ENCODE results near the gene MCCC2. TPM values are rescaled to one million over a fixed set of nuclear protein-coding genes. Genes with fewer than 3 reads are reported as not detected.

The MCCC2 gene
- total RNA-seq, 1 experiment from 2014 or later, result 47.2 TPM

- H3K79me2 ChIP-seq (ENCODE audit: insufficient read depth, low read length), result no peaks in the 10 kb centered on the region
- no peaks in the 10 kb centered on the region for H3K27me3 ChIP-seq (ENCODE audit: insufficient read depth, low read length)
- no peak for ATAC-seq
- no peak for DNase-seq (ENCODE audit: low read depth, low spot score)
- H2AFZ ChIP-seq (ENCODE audit: low read depth, low read length, poor library complexity, severe bottlenecking), result no peak overlapping the region
- no TSS peak for BruUV-seq (replicated peaks)
- ChIA-PET POLR2A (no interaction called here), CTCF (no interaction called here), RAD21 (ENCODE audit: low non-redundant PET in 1 of 2, low total read pairs in 2 of 2, uncharacterized antibody in 2 of 2, unreplicated experiment in 2 of 2) (no interaction called here)
- no peak overlapping the region for H3K9ac ChIP-seq (ENCODE audit: low read length)
- no peak overlapping the region for H3K4me3 ChIP-seq (replicated peaks in 1 of 2; ENCODE audit: low read depth in 1 of 2, low read length in 2 of 2)
- H3K36me3 ChIP-seq (ENCODE audit: control insufficient read depth in 1 of 2, insufficient read depth in 2 of 2, low read length in 2 of 2), result no peaks in the 10 kb centered on the region; a peak in 1 of 4 replicates
- no peak overlapping the region for H3K27ac ChIP-seq (ENCODE audit: low read depth, low read length)
- intact Hi-C loops (cut with micrococcal nuclease), result no loop called here
- no peak overlapping the region for H3K4me2 ChIP-seq (ENCODE audit: low read length)
- H3K9me2 ChIP-seq (ENCODE audit: insufficient read depth), result no peaks in the 10 kb centered on the region
- no peak for TF ChIP-seq SRF (IDR thresholded peaks at IDR 0.05; ENCODE audit: low read depth)
- TF ChIP-seq MAX (IDR thresholded peaks at IDR 0.05), result no peak
- no peak for TF ChIP-seq FOSL1 (IDR thresholded peaks at IDR 0.05; ENCODE audit: low read depth)
- TF ChIP-seq CEBPB (IDR thresholded peaks at IDR 0.05; ENCODE audit: low read depth), result no peak
- no peak for TF ChIP-seq JUND (IDR thresholded peaks at IDR 0.05)
- TF ChIP-seq EZH2 (IDR thresholded peaks at IDR 0.05), result no peak
- no peak for TF ChIP-seq EGR1 (IDR thresholded peaks at IDR 0.05; ENCODE audit: low read depth)
- no peak for TF ChIP-seq RAD21 (IDR thresholded peaks at IDR 0.05; ENCODE audit: low read depth)
- no peak for TF ChIP-seq YY1 (IDR thresholded peaks at IDR 0.05; ENCODE audit: extremely low read depth, insufficient replicate concordance, low read depth, low read length)
- TF ChIP-seq POLR2AphosphoS5 (IDR thresholded peaks at IDR 0.05; ENCODE audit: low read depth, low read length), result no peak
- no peak for TF ChIP-seq CBX3 (IDR thresholded peaks at IDR 0.05; ENCODE audit: low read depth)
- no peak for TF ChIP-seq EZH2phosphoT487 (IDR thresholded peaks at IDR 0.05; ENCODE audit: borderline replicate concordance)
- no peak for TF ChIP-seq SP1 (IDR thresholded peaks at IDR 0.05; ENCODE audit: low read depth)
- no peak for TF ChIP-seq ZFX (IDR thresholded peaks at IDR 0.05)
- TF ChIP-seq ELF1 (IDR thresholded peaks at IDR 0.05; ENCODE audit: borderline replicate concordance, low read depth), result no peak
- no peak for TF ChIP-seq REST (IDR thresholded peaks at IDR 0.05; ENCODE audit: low read depth)
- no peak for TF ChIP-seq TCF7L2 (IDR thresholded peaks at IDR 0.05; ENCODE audit: borderline replicate concordance, extremely low read depth, insufficient read depth, insufficient read length)
- no peaks in the 10 kb centered on the region for H3K9me3 ChIP-seq (ENCODE audit: control insufficient read depth in 1 of 2, insufficient read depth in 1 of 2, low read depth in 1 of 2, low read length in 2 of 2)
- H3K4me1 ChIP-seq (ENCODE audit: control insufficient read depth in 1 of 2, insufficient read depth in 2 of 2, low read length in 2 of 2), result no peaks in the 10 kb centered on the region
- H4K20me1 ChIP-seq (ENCODE audit: insufficient read depth), result no peaks in the 10 kb centered on the region
Observed at GRCh38 chr5:71631070-71631469, 43.9 kb downstream of the MCCC2 start.

All from HCT116 (cell line).